Measurements from ENCODE around the gene GPC1. TPM values are rescaled to one million over a fixed set of nuclear protein-coding genes. Genes with fewer than 3 reads are reported as not detected.

Gene GPC1
- total and polyA plus RNA-seq, 2 experiments from 2014 or later, result 71.4 to 142 TPM

DNA sequence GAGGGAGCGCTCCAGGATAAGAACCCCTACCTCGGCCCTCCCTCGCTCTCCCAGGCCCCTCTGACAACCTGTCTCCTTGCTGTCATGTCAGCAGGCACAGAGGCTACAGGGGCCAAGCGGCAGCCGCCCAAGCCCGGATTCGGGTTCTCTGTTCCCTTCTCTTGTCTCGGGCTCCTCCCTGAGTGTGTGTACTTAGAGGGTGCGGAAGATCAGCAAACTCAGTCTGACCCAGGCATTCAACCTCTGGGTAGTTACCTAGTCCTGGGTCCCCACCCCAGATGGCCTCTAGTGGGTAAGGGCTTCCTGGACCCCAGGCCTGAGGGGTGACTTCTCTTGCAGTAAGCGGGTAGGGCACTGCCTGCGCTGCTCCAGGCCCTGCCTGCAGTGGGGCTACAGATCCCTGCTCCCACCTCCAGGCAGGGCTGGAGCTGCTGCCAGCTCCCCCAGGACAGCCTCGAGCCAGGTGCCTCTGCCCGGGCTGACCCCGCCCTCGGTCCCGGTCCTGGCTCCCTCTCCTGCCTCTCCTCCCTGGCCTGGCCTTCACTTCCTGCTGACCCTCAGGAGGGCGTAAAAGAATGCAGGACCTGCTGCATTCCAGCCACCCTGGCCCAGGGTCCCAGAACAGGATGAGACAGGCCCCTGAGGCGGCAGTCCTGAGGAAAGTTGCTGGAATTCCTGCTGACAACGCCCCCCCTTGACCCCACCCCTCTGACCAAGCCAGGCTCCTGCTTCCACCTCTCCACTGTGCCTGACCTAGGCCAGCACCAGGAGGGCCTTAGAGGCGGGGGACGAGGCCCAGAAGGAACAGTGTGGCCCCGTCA is 22.0 kb downstream of the GPC1 start:
- peaks cover 3% of the 10 kb centered on the region for H3K79me2 ChIP-seq
- H2AFZ ChIP-seq, result no peak overlapping the region
- H3K36me3 ChIP-seq (replicated peaks; ENCODE audit: insufficient read depth, low read depth), result no peaks in the 10 kb centered on the region
- H3K4me1 ChIP-seq (ENCODE audit: insufficient read depth), result peaks cover 26% of the 10 kb centered on the region
- DNase-seq (ENCODE audit: low spot score), result no peak
- H3K27me3 ChIP-seq, result peaks cover 5% of the 10 kb centered on the region
- H3K9me3 ChIP-seq (ENCODE audit: low read depth), result no peaks in the 10 kb centered on the region
- no peak overlapping the region for H3K4me3 ChIP-seq
- TF ChIP-seq CTCF (IDR thresholded peaks at IDR 0.05; ENCODE audit: poor library complexity) (no peak), EZH2phosphoT487 (IDR thresholded peaks at IDR 0.05; ENCODE audit: low read depth, severe bottlenecking, unreplicated experiment) (no peak), EZH2 (IDR thresholded peaks at IDR 0.05; ENCODE audit: borderline replicate concordance) (no peak)
- H3K9me2 ChIP-seq (replicated peaks; ENCODE audit: insufficient read depth), result no peaks in the 10 kb centered on the region
- WGBS (ENCODE audit: low lambda C conversion rate, missing lambda C conversion rate), result 72% methylated on average over 20 of the region's 22 CpGs
- peaks cover 55% of the 10 kb centered on the region for H4K20me1 ChIP-seq (ENCODE audit: insufficient read depth, poor library complexity, severe bottlenecking)
- H3K27ac ChIP-seq, result peak overlapping the region; percentile 48
- H3K4me2 ChIP-seq, result peak overlapping the region; percentile 77

- TF ChIP-seq EZH2phosphoT487 (IDR thresholded peaks at IDR 0.05; ENCODE audit: low read depth, severe bottlenecking, unreplicated experiment) (no peak), EZH2 (IDR thresholded peaks at IDR 0.05; ENCODE audit: borderline replicate concordance) (no peak), CTCF (IDR thresholded peaks at IDR 0.05; ENCODE audit: poor library complexity) (no peak)
- no peak overlapping the region for H3K4me2 ChIP-seq
- H2AFZ ChIP-seq, result no peak overlapping the region
- H3K79me2 ChIP-seq, result peaks cover 3% of the 10 kb centered on the region
- peaks cover 5% of the 10 kb centered on the region for H3K27me3 ChIP-seq
- H3K27ac ChIP-seq, result peak overlapping the region; percentile 48
- DNase-seq (ENCODE audit: low spot score), result no peak
- H3K36me3 ChIP-seq (replicated peaks; ENCODE audit: insufficient read depth, low read depth), result no peaks in the 10 kb centered on the region
- no peaks in the 10 kb centered on the region for H3K9me2 ChIP-seq (replicated peaks; ENCODE audit: insufficient read depth)
- 88% methylated on average over 15 of the region's 16 CpGs for WGBS (ENCODE audit: low lambda C conversion rate, missing lambda C conversion rate)
- no peaks in the 10 kb centered on the region for H3K9me3 ChIP-seq (ENCODE audit: low read depth)
- H4K20me1 ChIP-seq (ENCODE audit: insufficient read depth, poor library complexity, severe bottlenecking), result peaks cover 52% of the 10 kb centered on the region
- no peak overlapping the region for H3K4me3 ChIP-seq
- peaks cover 26% of the 10 kb centered on the region for H3K4me1 ChIP-seq (ENCODE audit: insufficient read depth)
Measured at GRCh38 chr2:240458044-240458899, 22.8 kb downstream of the GPC1 start.

- Histone ChIP-seq H3K27ac (no peak overlapping the region), H3K79me2 (peaks cover 3% of the 10 kb centered on the region), H3K27me3 (peaks cover 5% of the 10 kb centered on the region), H3K9me3 (ENCODE audit: low read depth) (no peaks in the 10 kb centered on the region), H2AFZ (no peak overlapping the region), H3K4me1 (ENCODE audit: insufficient read depth) (peaks cover 26% of the 10 kb centered on the region), H3K4me2 (no peak overlapping the region), H3K36me3 (replicated peaks; ENCODE audit: insufficient read depth, low read depth) (no peaks in the 10 kb centered on the region), H3K4me3 (no peak overlapping the region), H4K20me1 (ENCODE audit: insufficient read depth, poor library complexity, severe bottlenecking) (peaks cover 48% of the 10 kb centered on the region), H3K9me2 (replicated peaks; ENCODE audit: insufficient read depth) (no peaks in the 10 kb centered on the region)
- DNase-seq (ENCODE audit: low spot score), result no peak
- TF ChIP-seq EZH2phosphoT487 (IDR thresholded peaks at IDR 0.05; ENCODE audit: low read depth, severe bottlenecking, unreplicated experiment), result no peak
- no peak for TF ChIP-seq CTCF (IDR thresholded peaks at IDR 0.05; ENCODE audit: poor library complexity)
- no peak for TF ChIP-seq EZH2 (IDR thresholded peaks at IDR 0.05; ENCODE audit: borderline replicate concordance)
- WGBS (ENCODE audit: low lambda C conversion rate, missing lambda C conversion rate), result 90% methylated on average over 15 of the region's 18 CpGs
Measured at GRCh38 chr2:240458900-240459391, 23.5 kb downstream of the GPC1 start.
